Measurements from ENCODE around the gene GPR135. TPM values are rescaled to one million over a fixed set of nuclear protein-coding genes. Genes with fewer than 3 reads are reported as not detected.

The GPR135 gene
- total RNA-seq, 1 experiment from 2014 or later, result 0.52 TPM

- CTCF ChIA-PET, result no interaction called here
- POLR2A ChIA-PET, result no interaction called here
- Histone ChIP-seq H3K27me3 (replicated peaks; ENCODE audit: control insufficient read depth, insufficient read depth, low read length) (no peaks in the 10 kb centered on the region), H3K4me3 (ENCODE audit: low read depth, low read length) (no peak overlapping the region), H3K36me3 (ENCODE audit: control insufficient read depth, insufficient read depth, low read length) (no peaks in the 10 kb centered on the region), H3K9me3 (no peaks in the 10 kb centered on the region), H3K4me1 (no peaks in the 10 kb centered on the region)
- BruUV-seq (replicated peaks), result no TSS peak
- no peak for TF ChIP-seq CTCF (IDR thresholded peaks at IDR 0.05; ENCODE audit: insufficient read depth in 1 of 2, low read depth in 1 of 2, low read length in 1 of 2, severe bottlenecking in 1 of 2, unreplicated experiment in 1 of 2)
- intact Hi-C loops (cut with micrococcal nuclease; ENCODE audit: unreplicated experiment), result no loop called here
- no peaks in the 10 kb centered on the region for H3K4me1 Mint-ChIP-seq (ENCODE audit: low read depth, unreplicated experiment)
- H3K27me3 Mint-ChIP-seq (ENCODE audit: insufficient read depth, unreplicated experiment), result peaks cover 6% of the 10 kb centered on the region
- no peaks in the 10 kb centered on the region for H3K9me3 Mint-ChIP-seq (ENCODE audit: unreplicated experiment)
- DNase-seq, result no peak
- H3K36me3 Mint-ChIP-seq (ENCODE audit: insufficient read depth, unreplicated experiment), result no peaks in the 10 kb centered on the region
- no peak overlapping the region for H3K27ac Mint-ChIP-seq (ENCODE audit: unreplicated experiment)
- H3K4me3 Mint-ChIP-seq (ENCODE audit: unreplicated experiment), result no peak overlapping the region
These were observed 25.8 kb downstream of the GPR135 start for GRCh38 chr14:59439256-59439965.

GRCh38 chr14:59438195-59438647, 27.0 kb downstream of the GPR135 start:
- Histone ChIP-seq H3K9me3 (no peaks in the 10 kb centered on the region), H3K27me3 (replicated peaks; ENCODE audit: control insufficient read depth, insufficient read depth, low read length) (no peaks in the 10 kb centered on the region), H3K4me1 (no peaks in the 10 kb centered on the region), H3K36me3 (ENCODE audit: control insufficient read depth, insufficient read depth, low read length) (no peaks in the 10 kb centered on the region), H3K4me3 (ENCODE audit: low read depth, low read length) (no peak overlapping the region)
- no peak for DNase-seq
- intact Hi-C loops (cut with micrococcal nuclease; ENCODE audit: unreplicated experiment), result no loop called here
- no peaks in the 10 kb centered on the region for H3K9me3 Mint-ChIP-seq (ENCODE audit: unreplicated experiment)
- no peaks in the 10 kb centered on the region for H3K4me1 Mint-ChIP-seq (ENCODE audit: low read depth, unreplicated experiment)
- CTCF ChIA-PET, result no interaction called here
- no TSS peak for BruUV-seq (replicated peaks)
- POLR2A ChIA-PET, result no interaction called here
- TF ChIP-seq CTCF (IDR thresholded peaks at IDR 0.05; ENCODE audit: insufficient read depth in 1 of 2, low read depth in 1 of 2, low read length in 1 of 2, severe bottlenecking in 1 of 2, unreplicated experiment in 1 of 2), result no peak
- no peak overlapping the region for H3K4me3 Mint-ChIP-seq (ENCODE audit: unreplicated experiment)
- H3K27ac Mint-ChIP-seq (ENCODE audit: unreplicated experiment), result no peak overlapping the region
- peaks cover 6% of the 10 kb centered on the region for H3K27me3 Mint-ChIP-seq (ENCODE audit: insufficient read depth, unreplicated experiment)
- no peaks in the 10 kb centered on the region for H3K36me3 Mint-ChIP-seq (ENCODE audit: insufficient read depth, unreplicated experiment)

- TF ChIP-seq CTCF (IDR thresholded peaks at IDR 0.05; ENCODE audit: insufficient read depth in 1 of 2, low read depth in 1 of 2, low read length in 1 of 2, severe bottlenecking in 1 of 2, unreplicated experiment in 1 of 2), result no peak
- Mint-ChIP-seq H3K4me3 (ENCODE audit: unreplicated experiment) (no peak overlapping the region), H3K9me3 (ENCODE audit: unreplicated experiment) (no peaks in the 10 kb centered on the region), H3K27ac (ENCODE audit: unreplicated experiment) (no peak overlapping the region), H3K27me3 (ENCODE audit: insufficient read depth, unreplicated experiment) (peaks cover 3% of the 10 kb centered on the region), H3K4me1 (ENCODE audit: low read depth, unreplicated experiment) (no peaks in the 10 kb centered on the region), H3K36me3 (ENCODE audit: insufficient read depth, unreplicated experiment) (no peaks in the 10 kb centered on the region)
- H3K9me3 ChIP-seq, result no peaks in the 10 kb centered on the region
- no peaks in the 10 kb centered on the region for H3K27me3 ChIP-seq (replicated peaks; ENCODE audit: control insufficient read depth, insufficient read depth, low read length)
- H3K4me3 ChIP-seq (ENCODE audit: low read depth, low read length), result no peak overlapping the region
- POLR2A ChIA-PET, result no interaction called here
- no TSS peak for BruUV-seq (replicated peaks)
- no peaks in the 10 kb centered on the region for H3K36me3 ChIP-seq (ENCODE audit: control insufficient read depth, insufficient read depth, low read length)
- CTCF ChIA-PET, result no interaction called here
- DNase-seq, result no peak
- no peaks in the 10 kb centered on the region for H3K4me1 ChIP-seq
- intact Hi-C loops (cut with micrococcal nuclease; ENCODE audit: unreplicated experiment), result no loop called here
These were observed 29.2 kb downstream of the GPR135 start for GRCh38 chr14:59435987-59436386.
